ENCODE measurements around the gene HOXA9.

HOXA9 gene

DNA sequence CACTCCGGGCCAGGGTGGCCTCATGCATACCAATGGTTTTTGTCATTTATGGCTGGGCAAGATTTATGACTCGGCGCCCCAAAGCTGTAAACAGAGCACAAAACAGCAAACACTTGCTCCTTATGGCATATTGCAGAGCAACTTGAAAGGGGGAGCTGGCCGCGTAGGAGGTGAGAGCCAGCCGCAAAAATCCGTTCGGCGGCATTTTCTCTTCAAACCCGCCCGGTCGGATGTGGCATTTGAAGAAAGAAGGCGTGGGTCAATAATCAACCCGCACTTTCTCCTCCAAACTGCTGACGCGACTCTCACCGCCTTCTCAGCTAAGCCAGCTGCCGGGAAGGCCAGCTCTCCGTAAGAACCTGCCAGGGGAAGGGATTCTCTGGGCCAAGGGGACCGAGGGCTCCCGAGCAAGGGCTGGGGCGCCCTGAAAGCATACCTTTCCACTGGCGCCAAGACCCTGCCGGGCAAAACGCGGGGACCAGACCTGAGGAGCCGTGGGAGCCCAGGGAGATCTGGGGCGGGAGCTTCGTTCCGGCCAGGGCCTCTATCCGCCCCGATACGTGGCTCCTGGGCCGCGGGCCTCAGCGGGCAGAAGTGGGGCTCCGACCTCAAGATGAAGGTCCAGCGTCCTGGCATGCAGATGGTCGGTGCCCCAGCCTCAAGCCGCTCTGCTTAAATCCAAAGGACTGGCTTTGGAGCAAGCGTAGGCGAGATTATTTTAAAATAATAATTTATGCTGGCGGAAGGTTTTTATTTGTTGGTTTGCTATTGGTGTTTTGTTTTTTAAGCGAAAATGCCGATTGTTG lies 49.9 kb downstream of the HOXA9 start:
- DNase-seq (ENCODE audit: low read depth in 2 of 3, low spot score in 2 of 3): no peak

DNA sequence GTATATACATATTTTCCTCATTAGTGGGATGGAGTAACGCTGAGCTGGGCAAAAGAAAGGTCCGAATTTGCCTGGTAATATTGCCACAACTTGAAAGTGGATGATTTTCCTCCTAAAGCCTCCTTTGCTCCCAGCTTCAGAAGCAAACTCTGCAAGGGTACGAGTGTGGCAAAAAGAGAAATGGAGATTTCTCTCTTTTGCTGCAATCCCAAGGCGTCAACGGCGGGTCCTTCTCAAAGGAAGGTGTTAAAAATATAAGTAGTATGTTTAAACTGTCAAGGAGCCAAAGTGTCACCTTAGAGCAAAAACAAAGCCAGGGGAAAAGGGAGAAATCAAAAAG lies 50.5 kb downstream of the HOXA9 start:
- DNase-seq (ENCODE audit: low read depth in 2 of 3, low spot score in 2 of 3): no peak

DNA sequence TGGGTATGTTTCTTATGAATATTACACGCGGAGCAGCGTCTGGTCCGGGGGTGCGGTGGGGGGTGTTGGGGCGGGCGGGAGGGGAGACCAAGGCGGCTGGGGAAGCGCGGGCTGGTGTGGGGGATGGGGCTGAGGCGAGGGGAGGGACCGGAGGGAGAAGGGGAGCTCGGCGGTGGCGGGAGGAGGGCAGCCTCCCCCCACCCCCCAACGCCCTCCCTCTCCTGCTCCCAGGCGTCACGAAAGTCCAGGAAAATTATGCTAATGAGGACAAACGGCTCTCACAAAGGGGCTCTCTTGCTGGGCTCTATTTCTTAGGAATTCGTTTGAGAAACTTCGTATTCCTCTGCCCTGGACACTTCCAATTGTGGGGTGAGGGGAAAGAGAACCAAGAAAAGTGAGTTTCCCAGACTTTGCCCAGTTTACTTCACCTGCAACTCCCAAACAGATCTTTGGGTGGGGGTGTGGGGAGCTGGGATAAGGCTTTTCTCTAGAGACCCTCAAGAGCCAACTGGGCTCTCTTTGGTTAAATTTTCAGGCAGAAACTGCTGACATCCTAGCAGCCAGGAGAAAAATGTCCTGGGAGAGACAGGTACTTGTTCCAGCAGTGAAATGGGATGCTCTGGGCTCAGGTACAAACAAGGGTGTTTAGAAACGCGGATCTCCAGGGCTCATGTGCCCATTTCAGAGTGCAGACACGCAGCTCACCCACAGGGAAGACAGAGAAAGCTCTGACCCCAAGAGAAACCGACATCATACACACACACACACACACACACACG lies 51.2 kb downstream of the HOXA9 start:
- DNase-seq (ENCODE audit: low read depth in 2 of 3, low spot score in 2 of 3): no peak

DNA sequence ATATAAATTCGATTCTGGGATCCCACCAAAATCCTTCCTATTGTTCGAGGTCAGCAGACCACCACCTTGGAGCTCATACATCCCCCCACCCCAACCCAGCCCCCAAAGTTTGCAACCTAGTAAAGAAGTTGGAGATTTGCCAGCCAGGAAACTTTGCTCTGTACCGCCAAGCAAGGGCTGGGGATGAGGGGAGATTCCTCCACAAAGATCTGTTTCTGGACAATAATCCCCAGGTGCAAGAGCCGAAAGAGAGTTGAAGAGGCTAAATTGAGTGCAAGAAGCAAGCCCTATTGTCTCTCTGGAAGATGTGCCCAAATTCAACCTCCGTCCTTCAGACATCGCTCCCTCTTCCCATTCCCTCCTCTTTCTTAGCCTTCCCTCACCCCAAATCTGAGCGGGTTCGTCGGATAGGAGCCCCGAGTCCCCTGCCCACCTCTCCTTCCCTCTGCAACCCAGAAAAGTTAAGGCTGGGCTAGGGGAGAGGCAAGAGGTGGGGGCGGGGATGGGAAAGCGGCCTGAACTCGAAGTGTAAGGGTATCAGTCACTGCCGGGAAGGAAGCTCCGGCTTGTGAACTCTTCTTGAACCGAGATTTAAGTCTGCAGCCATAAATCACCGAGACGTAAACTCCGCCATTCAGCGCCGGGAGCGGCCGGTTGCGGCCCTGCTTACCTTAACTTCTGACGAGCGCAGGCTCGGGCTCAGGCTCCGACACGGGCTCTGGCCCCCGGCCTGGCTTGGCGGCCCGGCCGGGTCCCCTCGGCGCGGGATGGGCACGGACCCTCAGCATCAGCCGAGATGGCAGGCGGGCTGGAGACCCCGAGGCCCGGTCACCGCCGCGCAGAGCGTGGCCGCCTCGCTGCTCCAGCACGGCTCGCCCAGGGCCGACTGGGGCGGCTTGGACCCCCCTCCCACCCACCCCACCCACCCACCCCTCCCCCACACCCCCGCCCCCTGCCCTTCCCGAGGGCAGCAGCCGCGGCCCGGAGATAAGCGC lies 52.1 kb downstream of the HOXA9 start:
- DNase-seq (ENCODE audit: low read depth in 2 of 3, low spot score in 2 of 3): no peak

Data from activated CD8-positive, alpha-beta memory T cell treated with anti-CD3 and anti-CD28 coated beads for 48 hours (primary cell).